ENCODE measurements around the gene DVL1.

Gene DVL1

DNA sequence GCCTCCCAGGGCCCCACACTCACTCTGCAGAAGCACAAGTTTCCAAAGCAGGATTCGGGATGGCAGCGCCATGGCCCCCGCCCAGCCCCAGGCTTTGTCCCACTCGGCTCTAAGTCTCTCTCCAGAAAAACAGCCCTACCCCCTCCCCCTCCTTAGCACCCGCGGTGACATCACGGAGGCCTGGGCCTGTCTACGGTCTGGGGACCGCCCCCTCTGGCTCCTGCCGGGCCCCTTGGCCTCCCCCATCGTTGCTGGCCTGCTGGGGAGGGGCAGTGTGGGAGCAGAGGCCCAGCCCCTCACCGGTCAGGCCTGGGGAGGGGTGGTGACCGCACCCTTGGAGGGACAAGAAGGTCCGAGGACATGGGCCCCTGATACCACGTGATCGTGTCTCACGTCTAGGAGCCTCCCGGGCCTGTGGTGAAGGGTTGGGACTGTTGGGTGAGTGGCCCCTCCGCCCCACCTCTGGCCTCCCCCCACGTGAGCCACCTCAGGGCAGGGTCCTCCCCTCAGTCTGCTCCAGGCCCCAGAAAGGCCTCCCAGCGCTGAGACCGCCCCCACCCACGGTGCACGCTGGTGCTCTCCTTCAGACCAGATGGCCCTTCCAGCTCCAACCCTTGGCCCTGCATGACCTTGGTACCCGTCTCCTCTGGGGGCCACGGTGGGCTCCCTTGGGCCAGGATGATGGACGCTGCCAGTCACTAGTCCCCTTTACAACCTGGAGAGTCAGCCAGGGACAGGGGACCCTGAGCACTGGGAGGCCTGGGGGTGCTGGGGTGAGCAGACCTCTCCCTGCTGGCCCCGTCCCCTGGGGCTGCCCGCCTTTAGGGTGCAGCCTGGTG is 9.4 kb upstream of the DVL1 start, which contains the start of gene MXRA8:
MXRA8 (minus strand) TSS at position 123 of the 839 bp plus-strand sequence; CDS start at position 72, 51 bp downstream.
- Histone ChIP-seq H2AFZ (ENCODE audit: low read depth, low read length) (no peak within 1 kb of the TSS), H3K9me3 (ENCODE audit: insufficient read depth, low read length) (no peaks in the 10 kb centered on the region), H3K27ac (ENCODE audit: low read length) (no peak within 1 kb of the TSS), H3K4me1 (ENCODE audit: low read length) (peaks cover 20% of the 10 kb centered on the region; the same call in 1 of the 2 replicates), H3K4me3 (ENCODE audit: low read length) (peak within 1 kb of the TSS; percentile 34; the same call in 1 of the 2 replicates), H3K36me3 (replicated peaks; ENCODE audit: low read depth, low read length) (no peaks in the 10 kb centered on the region), H3K9ac (ENCODE audit: low read length) (no peak within 1 kb of the TSS), H3K79me2 (ENCODE audit: low read length) (no peaks in the 10 kb centered on the region), H4K20me1 (ENCODE audit: insufficient read depth, low read length) (no peaks in the 10 kb centered on the region), H3K27me3 (ENCODE audit: low read depth, low read length) (peaks cover 17% of the 10 kb centered on the region), H3K4me2 (ENCODE audit: low read length) (peak within 1 kb of the TSS; percentile 28)
- no peak for TF ChIP-seq CTCF (IDR thresholded peaks at IDR 0.05; ENCODE audit: low read depth, low read length)
- no peak for TF ChIP-seq EZH2phosphoT487 (IDR thresholded peaks at IDR 0.05; ENCODE audit: low read depth)

GRCh38 chr1:1357871-1358432 is 8.7 kb upstream of the DVL1 start:
- Histone ChIP-seq H3K79me2 (ENCODE audit: low read length) (no peaks in the 10 kb centered on the region), H3K36me3 (replicated peaks; ENCODE audit: low read depth, low read length) (no peaks in the 10 kb centered on the region), H3K27ac (ENCODE audit: low read length) (no peak overlapping the region), H3K4me3 (ENCODE audit: low read length) (peak overlapping the region; percentile 34; the same call in 1 of the 2 replicates), H2AFZ (ENCODE audit: low read depth, low read length) (no peak overlapping the region), H3K27me3 (ENCODE audit: low read depth, low read length) (peaks cover 17% of the 10 kb centered on the region), H4K20me1 (ENCODE audit: insufficient read depth, low read length) (no peaks in the 10 kb centered on the region), H3K4me1 (ENCODE audit: low read length) (peaks cover 26% of the 10 kb centered on the region), H3K9ac (ENCODE audit: low read length) (no peak overlapping the region), H3K4me2 (ENCODE audit: low read length) (peak overlapping the region; percentile 28), H3K9me3 (ENCODE audit: insufficient read depth, low read length) (no peaks in the 10 kb centered on the region)
- TF ChIP-seq CTCF (IDR thresholded peaks at IDR 0.05; ENCODE audit: low read depth, low read length) (no peak), EZH2phosphoT487 (IDR thresholded peaks at IDR 0.05; ENCODE audit: low read depth) (no peak)

DNA sequence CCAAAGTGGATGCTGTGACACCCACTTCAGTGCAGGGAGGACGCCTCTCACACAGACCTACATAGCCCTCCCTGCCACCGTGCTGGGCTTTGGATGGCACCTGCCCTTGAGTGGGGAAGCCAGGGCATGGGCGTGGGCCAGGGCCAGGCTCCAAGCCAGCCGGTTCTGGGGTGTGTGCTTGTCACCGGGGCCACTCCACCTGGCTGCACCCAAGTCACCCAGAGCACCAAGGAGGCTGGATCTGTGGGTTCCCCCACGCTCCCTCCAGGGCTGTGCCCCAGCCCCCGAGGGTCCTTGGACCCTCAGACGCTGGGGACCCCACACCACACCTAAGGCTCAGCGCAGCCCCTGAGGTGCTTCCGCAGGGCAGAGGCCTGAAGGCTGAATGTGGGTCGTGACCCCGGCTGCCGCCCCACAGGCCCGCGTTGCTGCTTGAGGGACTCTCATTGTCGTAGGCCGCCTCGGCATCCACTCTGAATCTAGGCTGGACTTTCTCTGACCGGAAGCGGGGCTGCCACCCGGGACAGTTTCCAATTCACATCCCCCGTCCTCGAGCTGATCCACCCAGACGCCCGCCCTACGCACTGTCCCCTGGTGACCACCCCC is 7.7 kb upstream of the DVL1 start:
- Histone ChIP-seq H3K79me2 (ENCODE audit: low read length) (no peaks in the 10 kb centered on the region), H3K9me3 (ENCODE audit: insufficient read depth, low read length) (no peaks in the 10 kb centered on the region), H3K4me3 (ENCODE audit: low read length) (no peak overlapping the region), H3K36me3 (replicated peaks; ENCODE audit: low read depth, low read length) (no peaks in the 10 kb centered on the region), H3K27ac (ENCODE audit: low read length) (no peak overlapping the region), H4K20me1 (ENCODE audit: insufficient read depth, low read length) (no peaks in the 10 kb centered on the region), H3K27me3 (ENCODE audit: low read depth, low read length) (peaks cover 17% of the 10 kb centered on the region), H2AFZ (ENCODE audit: low read depth, low read length) (no peak overlapping the region), H3K4me2 (ENCODE audit: low read length) (no peak overlapping the region), H3K4me1 (ENCODE audit: low read length) (peaks cover 26% of the 10 kb centered on the region), H3K9ac (ENCODE audit: low read length) (no peak overlapping the region)
- TF ChIP-seq EZH2phosphoT487 (IDR thresholded peaks at IDR 0.05; ENCODE audit: low read depth) (no peak), CTCF (IDR thresholded peaks at IDR 0.05; ENCODE audit: low read depth, low read length) (no peak)

Measured in OCI-LY3 (cell line).